ENCODE data around the gene RIT1. TPM values are rescaled to one million over a fixed set of nuclear protein-coding genes. Genes with fewer than 3 reads are reported as not detected.
"Not testable (repeated sequence)": the region's sequence is repeated elsewhere in the genome, so short reads cannot be mapped to it uniquely, and the experiment has no call there.

Gene RIT1
- total RNA-seq, 2 experiments from 2014 or later = 26.0 to 26.4 TPM

DNA sequence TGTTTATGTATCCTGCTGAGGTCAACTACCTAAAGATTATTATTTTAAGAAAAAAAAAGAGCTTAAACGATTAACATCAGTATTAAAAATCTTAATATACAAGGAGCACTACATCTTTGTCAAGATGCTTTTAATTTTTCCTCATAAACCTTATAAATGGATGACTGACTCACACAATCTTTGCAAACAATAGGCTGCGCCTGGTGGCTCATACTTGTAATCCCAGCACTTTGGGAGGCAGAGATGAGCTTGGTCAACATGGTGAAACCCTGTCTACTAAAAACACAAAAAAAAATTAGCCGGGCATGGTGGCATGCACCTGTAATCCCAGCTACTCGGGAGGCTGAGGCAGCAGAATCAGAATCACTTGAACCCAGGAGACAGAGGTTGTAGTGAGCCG lies 21.3 kb upstream of the RIT1 start:
- no peaks in the 10 kb centered on the region for H3K9me3 Mint-ChIP-seq (ENCODE audit: insufficient read depth)
- peaks cover 41% of the 10 kb centered on the region for H3K4me1 Mint-ChIP-seq (ENCODE audit: low read depth)
- ATAC-seq (no peak), DNase-seq (no peak)
- POLR2A ChIA-PET = interaction anchor here (0.9 to 4.2 kb wide), 4 partner anchors 12 to 280 kb away, joined by 3 to 39 read pairs (median 10); partner anchors contain the start of genes PMF1 and SYT11
- CTCF ChIA-PET = interaction anchor here (1.2 to 4.9 kb wide), 7 partner anchors 9 to 134 kb away, joined by 3 to 96 read pairs (median 16); partner anchors contain the start of gene ARHGEF2
- peak overlapping the region; percentile 60 for H3K27ac Mint-ChIP-seq
- H3K4me3 Mint-ChIP-seq = no peak overlapping the region
- H3K27me3 Mint-ChIP-seq (ENCODE audit: low read depth) = no peaks in the 10 kb centered on the region
- H3K36me3 Mint-ChIP-seq (ENCODE audit: low read depth) = peaks cover 47% of the 10 kb centered on the region

DNA sequence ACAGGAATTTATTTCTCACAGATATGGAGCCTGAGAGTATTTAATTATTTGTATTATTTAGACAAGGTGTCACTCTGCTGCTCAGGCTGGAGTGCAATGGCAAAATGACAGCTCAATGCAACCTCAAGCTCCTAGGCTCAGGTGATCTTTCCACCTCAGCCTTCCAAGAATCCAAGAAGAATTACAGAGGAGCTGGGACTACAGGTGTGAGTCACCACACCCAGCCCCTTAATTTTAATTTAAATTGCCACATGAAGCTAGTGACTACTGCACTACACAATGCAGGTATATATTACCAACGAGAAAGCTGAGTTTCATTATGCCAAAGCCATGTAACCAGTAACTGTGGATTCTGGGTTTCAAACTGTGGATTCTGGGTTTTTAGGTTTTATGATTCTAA lies 20.9 kb upstream of the RIT1 start:
- Mint-ChIP-seq H3K36me3 (ENCODE audit: low read depth) (peaks cover 51% of the 10 kb centered on the region), H3K4me3 (no peak overlapping the region), H3K27me3 (ENCODE audit: low read depth) (no peaks in the 10 kb centered on the region), H3K27ac (no peak overlapping the region), H3K9me3 (ENCODE audit: insufficient read depth) (no peaks in the 10 kb centered on the region), H3K4me1 (ENCODE audit: low read depth) (peaks cover 42% of the 10 kb centered on the region)
- no peak for DNase-seq
- ATAC-seq = no peak
- POLR2A ChIA-PET = interaction anchor here (0.9 to 4.2 kb wide), 3 partner anchors 12 to 281 kb away, joined by 3 to 39 read pairs (median 3); partner anchors contain the start of genes PMF1 and SYT11
- CTCF ChIA-PET = interaction anchor here (1.2 to 4.9 kb wide), 8 partner anchors 9 to 134 kb away, joined by 3 to 96 read pairs (median 10); partner anchors contain the start of gene ARHGEF2

DNA sequence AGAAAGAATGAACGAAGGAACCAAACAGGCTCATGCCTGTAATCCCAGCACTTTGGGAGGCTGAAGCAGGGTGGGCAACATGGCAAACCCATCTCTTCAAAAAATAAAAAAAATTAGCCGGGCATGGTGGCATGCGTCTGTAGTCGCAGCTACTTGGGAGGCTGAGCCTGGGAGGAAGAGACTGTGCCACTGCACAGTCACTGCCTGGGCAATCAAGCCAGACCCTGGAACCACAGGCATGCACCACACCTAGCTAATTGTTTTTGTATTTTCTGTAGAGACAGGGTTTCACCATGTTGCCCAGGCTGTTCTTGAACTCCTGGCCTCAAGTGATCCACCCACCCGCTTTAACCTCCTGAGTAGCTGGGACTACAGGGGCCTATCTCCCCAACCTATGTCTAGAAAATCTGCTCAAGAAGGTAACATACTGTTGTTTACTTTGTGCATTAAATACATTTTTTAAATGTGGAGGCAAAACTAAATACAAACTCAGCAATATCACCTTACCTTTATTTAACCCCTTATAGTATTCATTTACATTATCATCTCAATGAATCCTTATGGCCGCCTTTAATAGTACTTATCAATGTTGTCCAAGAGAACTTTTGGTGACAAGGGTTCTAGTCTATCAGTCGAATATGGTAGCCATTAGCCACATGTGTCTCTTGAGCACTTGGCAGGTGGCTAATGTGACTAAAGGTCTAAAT lies 20.3 kb upstream of the RIT1 start:
- Mint-ChIP-seq H3K36me3 (ENCODE audit: low read depth) (peaks cover 57% of the 10 kb centered on the region), H3K4me3 (no peak overlapping the region), H3K27ac (peak overlapping the region; percentile 60), H3K4me1 (ENCODE audit: low read depth) (peaks cover 46% of the 10 kb centered on the region), H3K27me3 (ENCODE audit: low read depth) (no peaks in the 10 kb centered on the region), H3K9me3 (ENCODE audit: insufficient read depth) (no peaks in the 10 kb centered on the region)
- ChIA-PET CTCF (interaction anchor here (0.6 to 4.9 kb wide), 8 partner anchors 8 to 135 kb away, joined by 3 to 96 read pairs (median 4); no protein-coding TSS in a partner anchor), POLR2A (interaction anchor here (4.2 kb wide), 1 partner anchor 13 kb away, joined by 39 read pairs; no protein-coding TSS in a partner anchor)
- DNase-seq = no peak
- ATAC-seq = no peak

DNA sequence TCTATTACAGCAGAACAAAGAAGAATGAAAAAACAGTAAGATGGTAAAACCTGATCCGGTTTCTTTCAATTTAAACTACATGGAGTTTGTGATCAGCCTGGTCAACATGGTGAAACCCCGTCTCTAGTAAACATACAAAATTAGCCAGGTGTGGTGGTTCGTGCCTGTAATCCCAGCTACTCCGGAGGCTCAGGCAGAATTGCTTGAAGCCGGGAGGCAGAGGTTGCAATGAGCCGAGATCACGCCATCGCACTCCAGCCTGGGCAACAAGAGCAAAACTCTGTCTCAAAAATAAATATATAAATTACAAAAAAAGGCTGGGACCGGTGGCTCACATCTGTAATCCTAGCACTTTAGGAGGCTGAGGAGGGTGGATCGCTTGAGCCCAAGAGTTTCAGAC lies 19.6 kb upstream of the RIT1 start:
- H3K9me3 Mint-ChIP-seq (ENCODE audit: insufficient read depth); POLR2A ChIA-PET; ATAC-seq; H3K27me3 Mint-ChIP-seq (ENCODE audit: low read depth); DNase-seq: not testable (repeated sequence)
- CTCF ChIA-PET = interaction anchor here (0.6 to 3.7 kb wide), 6 partner anchors 13 to 136 kb away, joined by 3 to 20 read pairs (median 3); no protein-coding TSS in a partner anchor
- Mint-ChIP-seq H3K36me3 (ENCODE audit: low read depth) (peaks cover 62% of the 10 kb centered on the region), H3K27ac (peak overlapping the region; percentile 60), H3K4me3 (peak overlapping the region; percentile 52), H3K4me1 (ENCODE audit: low read depth) (peaks cover 42% of the 10 kb centered on the region)

DNA sequence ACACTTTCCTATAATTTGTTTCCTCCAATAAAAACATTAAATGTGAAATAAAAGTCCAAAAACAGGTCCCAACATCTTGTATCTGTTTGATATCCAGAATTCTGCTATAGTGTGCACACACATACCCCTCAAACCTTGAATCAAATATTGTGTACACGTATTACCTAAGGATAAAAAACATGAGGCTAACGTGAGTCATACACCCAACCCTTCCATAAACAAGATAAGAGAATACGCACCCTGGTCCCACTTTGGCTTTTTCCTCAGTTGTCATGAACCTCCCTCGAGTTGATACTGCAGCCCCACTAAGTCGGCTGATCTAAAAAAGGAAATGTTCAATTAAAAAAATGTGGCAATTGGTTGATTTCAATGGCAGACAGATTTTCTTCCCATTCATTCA lies 17.9 kb upstream of the RIT1 start:
- peaks cover 68% of the 10 kb centered on the region for H3K36me3 Mint-ChIP-seq (ENCODE audit: low read depth)
- no peak for ATAC-seq
- ChIA-PET CTCF (interaction anchor here (1.1 kb wide), 1 partner anchor 60 kb away, joined by 4 read pairs; no protein-coding TSS in a partner anchor), POLR2A (no interaction called here)
- H3K27me3 Mint-ChIP-seq (ENCODE audit: low read depth) = no peaks in the 10 kb centered on the region
- peaks cover 42% of the 10 kb centered on the region for H3K4me1 Mint-ChIP-seq (ENCODE audit: low read depth)
- H3K27ac Mint-ChIP-seq = no peak overlapping the region
- H3K9me3 Mint-ChIP-seq (ENCODE audit: insufficient read depth) = no peaks in the 10 kb centered on the region
- H3K4me3 Mint-ChIP-seq = no peak overlapping the region
- DNase-seq = no peak

DNA sequence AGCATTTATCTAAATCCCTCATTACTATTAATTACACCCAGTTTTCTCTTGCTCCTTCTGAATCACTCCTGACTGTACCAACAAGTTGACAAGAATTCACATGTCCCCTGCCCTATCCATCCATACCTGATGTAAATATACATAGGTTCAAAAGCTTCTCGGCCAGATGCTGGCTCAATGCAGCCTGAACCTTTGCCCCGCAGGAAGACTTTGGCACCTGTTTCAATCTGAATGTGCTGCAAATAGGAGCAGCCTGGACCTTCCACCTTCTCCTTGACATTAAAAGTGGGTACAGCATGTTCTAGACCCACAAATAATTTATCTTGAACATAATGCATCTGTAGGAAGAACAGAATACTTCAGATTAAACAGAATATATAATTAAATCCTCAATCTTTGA lies 14.4 kb upstream of the RIT1 start:
- CTCF ChIA-PET = interaction anchor here (1.2 kb wide), 1 partner anchor 64 kb away, joined by 3 read pairs; no protein-coding TSS in a partner anchor
- POLR2A ChIA-PET = interaction anchor here (0.6 kb wide), 1 partner anchor 271 kb away, joined by 3 read pairs; no protein-coding TSS in a partner anchor
- H3K9me3 Mint-ChIP-seq (ENCODE audit: insufficient read depth) = no peaks in the 10 kb centered on the region
- DNase-seq = no peak
- no peaks in the 10 kb centered on the region for H3K27me3 Mint-ChIP-seq (ENCODE audit: low read depth)
- peaks cover 69% of the 10 kb centered on the region for H3K36me3 Mint-ChIP-seq (ENCODE audit: low read depth)
- no peak for ATAC-seq
- H3K4me1 Mint-ChIP-seq (ENCODE audit: low read depth) = peaks cover 21% of the 10 kb centered on the region
- H3K4me3 Mint-ChIP-seq = no peak overlapping the region
- no peak overlapping the region for H3K27ac Mint-ChIP-seq

DNA sequence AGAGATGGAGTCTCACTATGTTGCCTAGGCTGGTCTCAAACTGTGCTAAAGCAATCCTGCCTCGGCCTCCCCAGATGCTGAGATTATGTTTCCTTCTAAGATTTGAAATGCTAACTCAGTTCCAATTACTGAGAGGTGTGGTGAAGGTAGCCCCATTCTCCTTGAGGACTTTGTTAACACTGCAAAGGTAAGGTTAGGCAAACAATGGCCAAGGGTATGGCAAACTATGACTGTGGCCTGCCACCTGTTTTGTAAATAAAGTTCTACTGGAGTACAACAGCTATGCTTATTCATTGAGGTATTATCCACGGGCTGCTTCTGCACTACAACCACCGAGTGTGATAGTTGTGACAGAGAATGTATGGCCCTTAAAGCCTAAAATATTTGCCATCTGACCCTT lies 9.6 kb upstream of the RIT1 start:
- Mint-ChIP-seq H3K4me1 (ENCODE audit: low read depth) (peaks cover 4% of the 10 kb centered on the region), H3K27ac (no peak overlapping the region), H3K4me3 (no peak overlapping the region), H3K9me3 (ENCODE audit: insufficient read depth) (no peaks in the 10 kb centered on the region), H3K27me3 (ENCODE audit: low read depth) (no peaks in the 10 kb centered on the region), H3K36me3 (ENCODE audit: low read depth) (peaks cover 70% of the 10 kb centered on the region)
- ATAC-seq (no peak), DNase-seq (no peak)
- POLR2A ChIA-PET = no interaction called here
- CTCF ChIA-PET = interaction anchor here (0.7 to 1.0 kb wide), 2 partner anchors 19 to 69 kb away, joined by 3 to 5 read pairs; no protein-coding TSS in a partner anchor

DNA sequence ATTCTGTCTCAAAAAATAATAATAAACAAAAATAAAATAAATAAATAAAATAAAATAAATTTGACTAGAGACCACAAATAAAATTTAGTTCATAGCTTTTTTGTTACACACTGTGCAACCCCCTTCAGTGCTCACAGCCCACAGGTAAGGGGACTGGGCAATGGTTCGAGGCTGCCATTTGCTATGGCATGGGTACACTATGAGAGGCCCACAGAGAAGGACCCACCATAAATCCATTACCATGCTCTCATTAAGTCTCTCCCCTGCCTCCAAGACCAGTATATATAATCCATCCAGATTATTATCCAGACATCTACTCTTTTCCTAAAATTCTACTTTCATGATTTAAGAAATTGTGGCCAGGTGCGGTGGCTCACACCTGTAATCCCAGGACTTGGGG lies 8.7 kb upstream of the RIT1 start:
- ATAC-seq (no peak), DNase-seq (no peak)
- H3K36me3 Mint-ChIP-seq (ENCODE audit: low read depth) = peaks cover 68% of the 10 kb centered on the region
- POLR2A ChIA-PET = no interaction called here
- H3K9me3 Mint-ChIP-seq (ENCODE audit: insufficient read depth) = no peaks in the 10 kb centered on the region
- no peaks in the 10 kb centered on the region for H3K27me3 Mint-ChIP-seq (ENCODE audit: low read depth)
- no peak overlapping the region for H3K27ac Mint-ChIP-seq
- peaks cover 4% of the 10 kb centered on the region for H3K4me1 Mint-ChIP-seq (ENCODE audit: low read depth)
- CTCF ChIA-PET = no interaction called here
- no peak overlapping the region for H3K4me3 Mint-ChIP-seq

DNA sequence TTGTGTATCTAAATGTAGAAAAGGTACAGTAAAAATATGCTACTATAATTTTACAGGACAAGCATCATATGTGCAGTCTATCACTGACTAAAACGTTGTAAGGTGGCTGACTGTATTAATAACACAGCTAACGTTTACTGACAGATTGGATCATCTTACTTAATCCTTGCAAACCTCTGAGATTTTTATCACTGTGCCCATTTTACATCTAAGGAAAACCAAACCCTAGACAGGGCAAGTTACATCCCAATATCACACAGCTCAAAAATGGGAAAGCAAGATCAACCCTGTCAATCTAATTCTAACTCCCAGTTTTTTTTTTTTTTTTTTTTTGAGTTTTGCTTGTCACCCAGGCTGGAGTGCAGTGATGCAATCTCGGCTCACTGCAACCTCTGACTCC lies 7.5 kb upstream of the RIT1 start:
- ChIA-PET POLR2A (interaction anchor here (0.6 to 3.4 kb wide), 2 partner anchors 15 to 354 kb away, joined by 3 to 16 read pairs; partner anchors contain the start of gene KHDC4), CTCF (no interaction called here)
- Mint-ChIP-seq H3K27ac (no peak overlapping the region), H3K36me3 (ENCODE audit: low read depth) (peaks cover 74% of the 10 kb centered on the region), H3K9me3 (ENCODE audit: insufficient read depth) (no peaks in the 10 kb centered on the region), H3K27me3 (ENCODE audit: low read depth) (no peaks in the 10 kb centered on the region), H3K4me1 (ENCODE audit: low read depth) (peaks cover 4% of the 10 kb centered on the region), H3K4me3 (no peak overlapping the region)
- no peak for DNase-seq
- ATAC-seq = no peak

DNA sequence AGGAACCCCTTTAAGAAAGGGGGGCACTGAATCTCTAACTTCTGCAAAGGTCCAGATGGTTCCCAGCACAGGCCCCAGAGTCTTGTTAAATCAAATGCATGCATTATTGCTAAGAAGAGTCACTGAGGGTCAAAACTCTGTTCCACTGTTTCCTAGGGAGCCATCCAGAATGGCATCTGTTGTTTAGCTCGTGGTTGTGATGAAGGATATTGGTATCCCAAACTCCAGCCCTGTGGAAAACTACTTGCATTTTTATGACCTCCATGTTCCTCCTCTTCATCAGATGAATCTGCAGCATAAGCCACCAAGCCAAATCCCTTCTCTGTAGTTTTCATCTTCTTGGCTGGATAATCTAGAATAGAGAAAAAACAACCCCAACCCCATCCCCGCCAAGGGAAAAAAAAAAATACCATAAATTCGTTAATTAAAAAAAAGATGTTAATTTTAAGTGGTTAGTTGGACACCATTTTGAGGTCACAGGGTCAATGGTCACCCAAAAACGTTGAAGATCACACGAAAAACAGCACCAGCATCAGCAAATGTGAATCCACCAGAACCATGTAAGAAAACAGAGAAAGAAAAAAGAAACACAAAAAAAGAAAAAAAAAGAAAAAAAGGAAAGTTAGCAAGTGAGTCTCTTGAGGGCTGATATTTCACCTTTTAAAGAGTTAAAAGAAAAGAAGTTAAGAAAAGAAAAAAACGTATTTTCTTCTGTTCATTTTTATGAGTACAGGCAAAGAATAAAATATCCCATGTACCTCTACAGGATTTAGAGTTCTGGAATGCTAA lies 3.0 kb upstream of the RIT1 start:
- CTCF ChIA-PET = no interaction called here
- ATAC-seq (no peak), DNase-seq (no peak)
- Mint-ChIP-seq H3K36me3 (ENCODE audit: low read depth) (peaks cover 78% of the 10 kb centered on the region), H3K4me3 (no peak overlapping the region), H3K4me1 (ENCODE audit: low read depth) (peaks cover 22% of the 10 kb centered on the region), H3K9me3 (ENCODE audit: insufficient read depth) (no peaks in the 10 kb centered on the region), H3K27ac (no peak overlapping the region), H3K27me3 (ENCODE audit: low read depth) (no peaks in the 10 kb centered on the region)
- POLR2A ChIA-PET = interaction anchor here (1.7 kb wide), 1 partner anchor 20 kb away, joined by 3 read pairs; the partner anchor contains the start of gene KHDC4

DNA sequence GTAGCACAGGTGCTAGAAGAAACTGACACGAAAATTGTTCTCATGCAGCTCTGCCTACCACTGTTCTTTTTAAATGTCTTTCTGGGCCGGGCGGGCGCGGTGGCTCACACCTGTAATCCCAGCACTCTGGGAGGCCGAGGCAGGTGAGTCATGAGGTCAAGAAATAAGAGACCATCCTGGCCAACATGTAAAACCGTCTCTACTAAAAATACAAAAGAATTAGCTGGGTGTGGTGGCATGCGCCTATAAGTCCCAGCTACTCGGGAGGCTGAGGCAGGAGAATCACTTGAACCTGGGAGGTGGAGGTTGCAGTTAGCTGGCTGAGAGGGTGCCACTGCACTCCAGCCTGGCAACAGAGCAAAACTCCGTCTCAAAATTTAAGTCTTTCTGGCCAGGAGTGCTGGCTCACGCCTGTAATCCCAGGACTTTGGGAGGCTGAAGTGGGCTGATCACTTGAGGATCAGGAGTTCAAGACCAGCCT lies 947 bp upstream of the RIT1 start:
- CTCF ChIA-PET = interaction anchor here (0.9 to 1.5 kb wide), 2 partner anchors 17 to 19 kb away, joined by 3 read pairs; no protein-coding TSS in a partner anchor
- POLR2A ChIA-PET = no interaction called here
- peaks cover 26% of the 10 kb centered on the region for H3K4me1 Mint-ChIP-seq (ENCODE audit: low read depth)
- H3K4me3 Mint-ChIP-seq = peak overlapping the region; percentile 99
- peak overlapping the region; percentile 99 for H3K27ac Mint-ChIP-seq
- H3K9me3 Mint-ChIP-seq (ENCODE audit: insufficient read depth) = no peaks in the 10 kb centered on the region
- no peaks in the 10 kb centered on the region for H3K27me3 Mint-ChIP-seq (ENCODE audit: low read depth)
- no peak for DNase-seq
- ATAC-seq = no peak
- peaks cover 75% of the 10 kb centered on the region for H3K36me3 Mint-ChIP-seq (ENCODE audit: low read depth)
